ENCODE measurements around the gene ASB1.
A peak's percentile ranks its signal among the peaks of the same experiment; 100 is the strongest.

The ASB1 gene

GRCh38 chr2:238426568-238427434 lies at the start of gene ASB1:
Gene ASB1, plus strand, starts transcription at chr2:238426927. Its CDS starts 144 bp downstream, at chr2:238427071.
- DNase-seq (ENCODE audit: low read depth in 2 of 2), result peak; percentile 56 to 77

DNA sequence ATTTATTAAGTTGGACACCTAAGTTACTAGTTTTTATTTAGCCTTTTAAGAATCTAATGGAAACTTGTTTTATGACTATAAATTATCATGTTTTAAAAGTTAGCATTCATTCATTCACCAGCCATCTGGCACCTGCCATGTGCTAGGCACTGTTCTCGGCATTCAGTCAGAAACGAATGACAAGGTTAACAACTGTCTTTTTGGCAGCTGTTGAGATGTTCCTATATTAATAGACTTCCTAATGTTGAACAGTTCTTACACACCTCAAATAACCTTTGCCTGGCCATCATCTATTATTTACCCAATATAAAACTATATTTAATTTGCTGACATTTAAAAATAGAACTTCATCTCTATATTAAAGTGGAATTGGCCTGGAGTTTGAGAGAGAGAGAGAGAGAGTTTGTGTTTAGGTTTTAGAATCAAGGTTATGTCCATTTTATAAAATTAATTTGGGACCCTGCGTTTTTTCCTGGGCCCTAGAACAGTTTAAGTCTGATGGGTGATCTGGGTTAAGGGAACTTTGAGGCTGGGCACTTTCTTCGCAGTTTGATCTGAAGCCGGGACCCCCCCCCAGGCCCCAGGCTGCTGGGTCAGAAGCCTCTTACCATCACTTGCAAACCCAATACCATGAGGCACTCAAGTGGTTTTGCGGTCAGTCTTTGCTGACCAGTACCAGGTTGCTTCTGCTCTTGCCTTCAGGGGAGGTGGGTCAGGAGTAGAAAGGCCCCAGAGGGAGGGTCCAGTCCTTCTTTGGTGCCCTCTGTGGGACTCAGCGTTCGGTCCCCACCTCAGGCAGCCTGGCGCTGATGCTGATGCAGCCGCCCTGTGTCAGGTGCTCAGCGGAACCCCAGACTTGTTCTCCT lies 48.3 kb upstream of the ASB1 start:
- no peak for DNase-seq (ENCODE audit: low read depth in 2 of 2)

DNA sequence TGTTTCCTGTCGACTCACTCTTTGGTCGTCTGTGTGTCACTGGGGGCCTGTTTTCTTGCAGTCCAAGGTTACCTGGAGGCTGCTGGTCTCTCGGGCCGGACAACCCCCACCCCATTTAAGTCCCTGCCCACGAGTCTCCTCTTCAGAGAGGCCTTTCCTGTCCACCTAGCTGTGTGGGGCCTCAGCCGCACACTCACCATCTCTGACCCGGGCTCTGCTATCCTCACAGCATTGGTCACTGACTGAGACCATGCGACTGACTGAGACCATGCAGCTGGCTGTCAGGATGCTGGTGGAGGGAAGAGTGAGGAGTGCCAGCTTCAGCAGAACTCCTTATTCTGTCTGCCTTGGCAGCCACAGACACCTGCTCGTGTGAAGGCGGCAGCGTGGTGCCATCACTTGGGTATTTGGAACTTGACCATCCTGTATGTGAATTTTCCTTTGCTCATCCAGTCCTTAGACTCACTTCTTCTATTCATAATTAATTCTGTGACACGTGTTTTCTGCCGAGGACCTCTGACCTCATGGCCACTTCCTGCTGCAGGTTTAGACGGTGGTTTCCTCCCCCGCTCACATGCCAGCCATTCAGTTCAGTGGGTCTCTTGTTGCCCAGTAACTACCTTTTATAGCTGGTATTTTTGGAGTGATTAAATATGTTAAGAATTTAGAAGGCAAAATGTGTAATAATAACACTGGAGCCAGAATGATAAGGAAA lies 47.5 kb upstream of the ASB1 start:
- peak; percentile 7 to 13 for DNase-seq (ENCODE audit: low read depth in 2 of 2)

GRCh38 chr2:238380336-238380735 lies 46.4 kb upstream of the ASB1 start:
- no peak for DNase-seq (ENCODE audit: low read depth in 2 of 2)

- DNase-seq (ENCODE audit: low read depth in 2 of 2), result no peak
These were observed 45.9 kb upstream of the ASB1 start for GRCh38 chr2:238380785-238381184.

DNA sequence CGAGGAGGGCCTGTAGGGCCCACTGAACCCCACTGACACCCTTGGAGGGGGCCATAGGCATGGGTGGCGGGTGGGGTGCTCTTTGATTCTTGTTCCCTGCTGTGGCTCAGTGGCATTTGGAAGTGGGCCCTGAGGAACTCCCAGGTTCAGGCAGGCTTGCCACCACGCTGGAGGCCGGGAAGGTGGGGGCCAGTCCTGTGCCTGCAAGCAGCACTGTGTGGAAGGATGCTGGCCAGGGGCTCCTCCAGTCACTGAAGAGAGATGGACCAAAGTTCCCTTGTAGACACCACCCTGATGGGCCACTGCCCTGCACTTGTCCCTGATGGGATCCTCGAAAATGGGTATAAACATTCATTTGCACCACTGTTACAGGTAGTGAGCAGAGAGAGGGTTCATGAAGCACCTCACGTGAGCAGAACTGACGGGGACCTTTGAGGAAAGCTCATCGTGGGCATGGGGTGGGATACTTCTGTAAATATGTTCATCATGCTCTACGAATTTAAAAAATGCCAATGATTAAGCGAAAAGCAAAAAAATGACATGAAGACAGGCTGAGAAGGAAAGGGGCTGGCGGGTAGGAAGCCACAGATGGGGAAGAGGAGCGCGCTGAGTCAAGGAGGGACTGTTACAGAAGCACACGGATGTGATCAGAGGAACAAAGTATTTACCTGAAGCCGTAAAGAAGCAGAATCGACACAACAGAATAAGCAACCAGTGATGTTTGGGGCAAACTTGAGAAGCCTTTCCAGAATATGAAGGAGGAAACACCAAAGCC lies 45.2 kb upstream of the ASB1 start:
- no peak for DNase-seq (ENCODE audit: low read depth in 2 of 2)

GRCh38 chr2:238382381-238382781 lies 44.3 kb upstream of the ASB1 start:
- no peak for DNase-seq (ENCODE audit: low read depth in 2 of 2)

DNA sequence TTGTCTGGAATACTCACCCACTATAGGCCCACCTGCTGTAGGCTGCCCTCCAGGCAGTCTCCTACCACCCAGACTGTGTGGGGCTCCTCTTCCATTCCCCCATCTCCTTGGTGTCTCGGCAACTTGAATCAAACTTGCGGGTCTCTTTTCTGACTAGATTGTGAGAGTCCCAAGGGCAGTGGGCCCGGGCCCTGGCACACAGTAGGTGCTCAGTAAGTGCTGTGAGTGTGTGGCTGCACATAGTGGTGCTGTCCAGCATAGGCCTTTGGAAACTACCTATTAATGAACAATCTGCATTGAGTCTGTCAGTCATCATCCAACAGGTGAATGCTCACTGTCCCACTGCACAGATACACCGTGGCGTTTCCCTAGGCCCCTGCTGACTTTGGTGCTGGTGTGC lies 43.6 kb upstream of the ASB1 start:
- DNase-seq (ENCODE audit: low read depth in 2 of 2), result no peak

GRCh38 chr2:238383743-238384380 lies 42.9 kb upstream of the ASB1 start:
- DNase-seq (ENCODE audit: low read depth in 2 of 2), result no peak

- no peak for DNase-seq (ENCODE audit: low read depth in 2 of 2)
These were observed 39.4 kb upstream of the ASB1 start for GRCh38 chr2:238387332-238387731.

GRCh38 chr2:238388794-238389193 lies 37.9 kb upstream of the ASB1 start:
- DNase-seq (ENCODE audit: low read depth in 2 of 2), result no peak

- DNase-seq (ENCODE audit: low read depth in 2 of 2), result no peak
These were observed 36.6 kb upstream of the ASB1 start for GRCh38 chr2:238389988-238390589.

DNA sequence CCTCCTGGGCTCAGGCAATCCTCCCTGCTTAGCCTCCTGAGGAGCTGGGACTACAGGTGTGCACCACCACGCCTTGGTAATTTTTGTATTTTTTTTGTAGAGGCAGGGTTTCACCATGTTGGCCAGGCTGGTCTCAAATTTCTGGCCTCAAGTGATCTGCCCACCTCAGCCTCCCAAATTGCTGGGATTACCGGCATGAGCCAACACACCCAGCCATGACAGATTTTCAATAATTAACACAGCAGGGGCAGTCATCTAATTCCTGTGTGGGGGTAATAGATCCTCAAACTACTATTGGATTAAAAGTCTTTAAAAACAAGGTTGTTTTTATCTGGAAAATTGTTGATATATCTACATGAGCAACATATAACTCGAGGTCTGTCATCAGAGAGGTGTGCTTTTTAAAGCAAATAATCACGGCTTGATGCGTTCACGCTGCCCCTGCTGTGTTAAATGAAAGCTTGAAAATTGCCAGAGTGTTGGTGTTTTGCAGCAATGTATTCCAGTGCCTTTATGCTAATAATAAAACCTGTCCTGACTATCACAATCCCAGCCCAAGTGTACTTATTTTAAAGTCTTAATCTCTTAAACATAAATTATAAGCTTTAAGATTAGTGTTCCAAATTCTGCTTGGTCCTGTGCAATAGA lies 35.6 kb upstream of the ASB1 start:
- DNase-seq (ENCODE audit: low read depth in 2 of 2), result no peak

DNA sequence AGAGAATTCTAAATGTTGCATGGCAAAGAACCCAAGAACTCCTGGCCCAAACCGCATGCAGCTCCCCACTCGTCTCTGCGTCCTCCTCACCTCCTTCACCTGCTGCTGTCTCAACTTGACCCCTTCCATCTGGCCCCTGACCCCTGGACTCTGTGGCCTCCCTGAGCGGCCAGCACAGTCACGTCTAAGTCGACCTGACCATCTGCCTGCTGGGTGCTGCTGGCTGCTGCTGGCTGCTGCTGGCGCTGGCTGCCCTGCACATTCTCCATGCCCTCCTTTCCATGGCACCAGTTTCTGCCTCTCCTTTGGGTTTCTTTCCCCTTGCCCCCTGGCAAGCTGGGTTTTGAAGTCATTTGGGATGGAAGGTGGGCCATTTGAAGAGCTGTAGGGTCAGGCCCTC lies 30.1 kb upstream of the ASB1 start:
- DNase-seq (ENCODE audit: low read depth in 2 of 2), result no peak

- no peak for DNase-seq (ENCODE audit: low read depth in 2 of 2)
These were observed 29.4 kb upstream of the ASB1 start for GRCh38 chr2:238397356-238397755.

DNA sequence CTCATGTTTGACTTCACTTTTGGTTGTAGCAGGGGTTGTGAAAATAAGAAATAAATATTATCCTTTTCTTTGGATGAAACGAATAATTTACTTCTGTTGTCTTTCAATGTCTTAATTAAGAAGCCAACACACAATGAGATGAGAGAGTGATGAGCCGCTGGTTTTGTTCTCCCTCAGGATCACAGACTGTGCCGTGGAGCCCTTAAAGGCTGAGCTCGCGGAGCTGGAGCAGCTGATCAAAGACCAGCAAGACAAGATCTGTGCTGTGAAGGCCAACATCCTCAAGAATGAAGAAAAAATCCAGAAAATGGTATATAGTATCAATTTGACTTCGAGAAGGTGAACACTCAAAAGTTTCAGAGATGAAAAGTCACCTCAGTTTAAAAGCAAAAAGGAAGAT lies 28.1 kb upstream of the ASB1 start:
- DNase-seq (ENCODE audit: low read depth in 2 of 2), result no peak

GRCh38 chr2:238399094-238399493 lies 27.6 kb upstream of the ASB1 start:
- DNase-seq (ENCODE audit: low read depth in 2 of 2), result no peak

DNA sequence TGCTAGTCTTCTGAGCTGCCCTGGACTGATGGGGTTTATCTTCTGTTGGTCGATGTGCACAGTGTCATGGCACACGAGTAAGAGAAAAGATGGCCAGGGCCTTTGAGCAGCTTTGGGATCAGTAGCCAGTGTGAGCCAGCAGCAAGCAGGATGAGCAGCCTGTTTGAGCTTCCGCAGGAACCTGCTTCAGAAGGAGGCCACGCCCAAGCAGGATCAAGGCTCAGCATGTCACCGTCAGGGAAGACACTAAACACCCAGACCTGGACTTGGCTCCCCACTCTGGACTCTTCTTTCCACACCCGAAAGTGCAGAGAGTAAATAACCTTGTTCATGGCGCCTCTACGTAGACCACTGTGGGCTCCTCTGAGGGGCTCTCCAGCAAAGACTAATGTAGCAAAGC lies 25.2 kb upstream of the ASB1 start:
- DNase-seq (ENCODE audit: low read depth in 2 of 2), result no peak

DNA sequence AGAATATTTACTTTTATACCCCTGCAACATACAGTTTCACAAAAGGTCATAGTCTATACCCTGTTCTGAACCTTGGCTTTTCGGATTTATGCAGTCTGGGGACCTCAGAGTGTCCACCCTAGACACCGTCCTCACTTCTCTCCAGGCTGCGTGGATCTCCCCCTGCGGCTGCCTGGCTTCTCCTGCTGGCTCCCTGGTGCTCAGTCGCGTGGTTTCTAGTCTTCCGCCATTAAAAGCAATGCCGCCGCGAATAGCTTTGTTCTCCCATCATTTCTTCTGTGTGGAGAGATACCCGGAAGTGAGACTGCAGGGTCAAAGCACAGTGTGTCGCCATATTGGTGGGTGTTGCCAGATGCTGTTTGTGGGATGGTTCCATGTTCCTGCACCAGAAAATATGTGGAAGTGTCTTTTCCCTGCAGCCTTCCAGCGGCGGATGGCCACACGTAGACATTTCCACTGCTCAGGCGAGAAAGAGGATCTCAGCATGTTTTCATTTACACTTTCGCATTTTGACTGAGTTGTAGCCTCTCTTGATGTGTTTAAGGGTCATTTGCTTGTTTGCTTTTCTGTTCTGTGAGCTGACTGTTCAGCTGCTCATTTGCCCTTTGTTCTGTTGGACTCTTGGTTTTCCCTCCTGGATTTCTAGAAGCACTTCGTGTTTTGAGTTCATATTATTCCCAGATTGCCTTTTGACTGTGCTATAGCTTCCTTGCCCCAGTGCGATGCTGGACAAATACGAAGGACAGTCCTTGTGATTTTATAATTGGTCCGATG lies 22.9 kb upstream of the ASB1 start:
- no peak for DNase-seq (ENCODE audit: low read depth in 2 of 2)
